Measurements from ENCODE around the gene LRP6. TPM values are rescaled to one million over a fixed set of nuclear protein-coding genes. Genes with fewer than 3 reads are reported as not detected.

Gene LRP6
- total RNA-seq, 1 experiment from 2014 or later, result 21.2 TPM

DNA sequence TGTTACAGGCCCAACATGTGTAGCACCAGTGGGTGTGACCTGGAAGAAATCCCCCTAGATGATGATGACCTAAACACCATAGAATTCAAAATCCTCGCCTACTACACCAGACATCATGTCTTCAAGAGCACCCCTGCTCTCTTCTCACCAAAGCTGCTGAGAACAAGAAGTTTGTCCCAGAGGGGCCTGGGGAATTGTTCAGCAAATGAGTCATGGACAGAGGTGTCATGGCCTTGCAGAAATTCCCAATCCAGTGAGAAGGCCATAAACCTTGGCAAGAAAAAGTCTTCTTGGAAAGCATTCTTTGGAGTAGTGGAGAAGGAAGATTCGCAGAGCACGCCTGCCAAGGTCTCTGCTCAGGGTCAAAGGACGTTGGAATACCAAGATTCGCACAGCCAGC, 187.6 kb downstream of the LRP6 start:
- no peak for DNase-seq (ENCODE audit: low read depth)

DNA sequence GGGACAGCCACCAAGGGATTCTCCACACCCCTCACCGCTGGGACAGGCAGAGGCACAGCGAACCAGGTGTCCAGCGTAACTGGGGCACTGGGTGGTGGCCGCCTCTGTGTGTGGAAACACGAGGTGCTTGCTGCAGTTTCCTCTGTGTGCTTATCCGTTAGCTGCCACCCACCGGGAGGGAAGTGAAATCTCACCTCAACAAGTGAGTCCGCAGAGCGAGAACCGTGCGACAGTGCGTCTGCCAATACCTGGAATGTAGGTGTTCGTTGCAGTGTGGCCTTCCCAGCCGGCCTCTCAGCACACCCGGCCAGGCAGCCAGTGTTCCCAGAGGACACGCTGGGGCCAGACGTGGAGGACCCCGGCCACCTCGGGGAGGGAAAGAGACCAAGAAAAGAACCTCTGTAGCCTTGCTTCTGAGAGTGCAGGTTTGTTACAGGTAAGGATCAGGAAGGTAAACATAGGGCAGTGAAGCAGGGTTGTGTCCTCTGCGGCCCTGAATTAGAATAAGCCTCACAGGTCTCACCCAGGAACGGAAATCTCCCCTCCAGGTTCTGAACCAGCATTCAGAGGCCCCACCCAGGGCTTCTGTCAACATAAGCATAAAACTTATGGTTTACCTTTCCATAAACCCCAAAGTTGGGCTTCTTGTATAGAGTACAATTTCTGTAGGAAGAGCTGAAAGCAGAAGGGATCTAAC, 194.6 kb downstream of the LRP6 start:
- DNase-seq (ENCODE audit: low read depth), result no peak

DNA sequence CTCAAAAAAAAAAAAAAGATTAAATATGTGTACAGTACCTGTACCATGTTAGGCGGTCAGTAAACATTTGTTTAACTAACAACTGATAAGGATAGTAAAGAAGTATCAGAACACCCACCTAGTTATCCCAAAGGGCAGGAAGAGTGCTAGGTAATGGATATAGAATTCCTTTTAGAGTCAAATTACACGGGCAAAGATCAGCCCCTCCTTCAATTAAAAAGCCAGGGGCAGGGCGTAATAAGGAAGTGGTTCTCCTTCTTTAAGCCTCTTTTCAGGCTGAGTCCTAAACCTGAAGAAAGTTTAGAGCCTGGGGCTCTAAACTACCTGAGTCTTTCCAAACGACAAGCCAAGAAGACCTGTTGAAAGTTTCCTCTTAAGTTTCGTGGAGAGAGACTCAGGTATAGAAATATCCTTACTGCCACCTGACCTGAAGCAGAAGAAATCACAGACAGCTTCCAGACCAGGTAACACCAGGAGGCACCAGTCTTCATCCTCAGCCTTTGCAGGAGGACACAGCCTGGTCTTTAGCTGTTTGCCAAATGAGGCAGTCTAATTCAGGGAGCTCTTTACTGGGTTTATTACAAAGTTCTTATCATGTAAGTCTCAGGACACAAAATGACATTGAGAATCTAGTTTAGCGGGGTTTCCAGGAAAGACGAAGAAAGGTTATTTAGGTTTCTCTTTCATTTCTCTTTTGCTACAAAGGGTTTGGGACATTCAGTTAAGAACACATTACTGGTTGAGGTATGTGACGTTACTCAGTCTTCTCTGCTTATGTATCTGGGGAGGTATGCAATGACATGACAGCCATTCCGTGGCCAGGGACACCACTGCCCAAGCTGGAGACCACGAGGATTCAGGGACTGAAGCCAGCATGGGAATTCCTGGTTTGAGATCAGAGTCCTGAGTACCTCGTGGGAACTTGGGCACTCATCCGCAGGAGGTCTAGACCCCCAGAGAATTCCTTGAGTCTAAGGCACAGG, 195.9 kb downstream of the LRP6 start, which contains the start of gene BCL2L14:
Gene BCL2L14, plus strand, starts transcription at position 266 of the 983 bp plus-strand sequence. CDS start 8,367 bp downstream, outside the sequence.
- DNase-seq (ENCODE audit: low read depth), result no peak

DNA sequence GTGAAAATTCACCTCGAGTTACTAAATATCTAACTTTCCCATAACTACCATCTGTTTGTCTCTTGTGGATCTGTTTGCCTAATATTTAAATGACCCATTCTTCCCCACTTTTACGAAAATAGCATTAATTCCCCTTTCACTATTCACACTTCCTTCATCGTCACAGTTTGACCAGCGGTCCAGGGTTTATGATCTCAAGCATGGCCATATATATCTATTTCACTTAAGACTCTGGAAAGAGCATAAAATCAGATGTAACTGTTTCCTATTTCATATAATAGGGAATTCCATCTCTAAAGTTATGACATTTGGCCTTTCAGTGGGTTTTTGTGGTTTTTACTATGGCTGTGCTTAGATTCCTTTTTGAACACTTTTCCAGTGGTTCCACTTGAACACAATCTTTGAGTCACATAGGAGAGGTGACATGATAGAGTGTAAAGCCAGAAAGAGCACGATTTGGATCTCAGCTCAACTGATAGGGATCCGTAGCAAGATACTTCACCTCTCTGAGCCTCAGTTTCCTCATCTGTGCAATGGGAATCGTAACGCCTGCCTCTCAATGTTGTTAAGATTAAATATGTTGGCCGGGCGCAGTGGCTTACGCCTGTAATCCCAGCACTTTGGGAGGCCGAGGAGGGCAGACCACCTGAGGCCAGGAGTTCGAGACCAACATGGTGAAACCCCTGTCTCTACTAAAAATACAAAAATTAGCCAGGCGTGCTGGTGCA, 196.9 kb downstream of the LRP6 start:
- DNase-seq (ENCODE audit: low read depth), result no peak

DNA sequence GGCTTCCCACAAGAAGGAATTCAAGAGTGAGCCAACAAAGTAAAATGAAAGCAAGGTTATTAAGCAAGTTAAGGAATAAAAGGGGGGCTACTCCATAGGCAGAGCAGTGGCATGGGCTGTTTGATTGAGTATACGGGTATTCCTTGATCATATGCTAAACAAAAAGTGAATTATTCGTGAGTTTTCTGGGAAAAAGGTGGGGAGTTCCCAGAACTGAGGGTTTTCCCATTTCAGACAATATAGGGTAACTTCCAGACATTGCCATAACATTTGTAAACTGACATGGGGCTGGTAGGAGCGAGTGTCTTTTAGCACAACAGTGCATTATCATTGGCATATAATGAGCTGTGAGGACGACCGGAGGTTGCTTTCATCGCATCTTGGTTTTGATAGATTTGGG, 198.1 kb downstream of the LRP6 start:
- DNase-seq (ENCODE audit: low read depth), result no peak

Small RNAs within 50 kb of the gene (small RNA-seq; reads per million reads assigned to genes)
- gene RNU6-318P, result not detected
- gene RNU6-545P, result not detected

Other genes starting within 250 kb of the LRP6 start
- gene BCL2L14, start 196.1 kb downstream of the LRP6 start, total RNA-seq (2014; rRNA removed; shearing (Covaris generic)), result not detected in 2 replicates
- gene MANSC1, start 83.2 kb upstream of the LRP6 start, total RNA-seq (2014; rRNA removed; shearing (Covaris generic)), result 0.73 and 3.4 TPM in 2 replicates
- 11.3 and 12.1 TPM in 2 replicates for gene BORCS5, start 90.0 kb upstream of the LRP6 start, total RNA-seq (2014; rRNA removed; shearing (Covaris generic))